Esophagus muscularis mucosa (tissue), 4 donors: ENCODE data around the gene MFSD6. TPM values are rescaled to one million over a fixed set of nuclear protein-coding genes. Genes with fewer than 3 reads are reported as not detected.

Experiments
- DNase-seq: peaks from one replicate; pipeline ENCODE4 v3.0.0-alpha.2; 2017; ENCODE audit errors: extremely low spot score
- H3K27ac ChIP-seq, 4 donors: fragments of 200-600 bp; sonication (generic); replicated peaks in 1 of 4; 1 replicate in 3 of 4; 2 replicates in 1 of 4; pipeline ENCODE4 v1.5.1; 2016 to 2019; ENCODE audit warnings: mild to moderate bottlenecking in 1 of 4
- H3K27me3 ChIP-seq, 4 donors: fragments of 200-600 bp; sonication (generic); one replicate each; pipeline versions ENCODE4 v1.5.1 to v1.6.0; 2016 to 2019
- H3K36me3 ChIP-seq, 4 donors: fragments of 200-600 bp; sonication (generic); one replicate each; pipeline ENCODE4 v1.5.1; 2016 to 2019
- H3K4me1 ChIP-seq, 4 donors: fragments of 200-600 bp; sonication (generic); one replicate each; pipeline ENCODE4 v1.5.1; 2016 to 2019
- H3K4me3 ChIP-seq, 4 donors: fragments of 200-600 bp; sonication (generic); 1 replicate in 2 of 4; 2 replicates in 2 of 4; pipeline ENCODE4 v1.5.1; 2016 to 2019; ENCODE audit warnings: mild to moderate bottlenecking in 4 of 4, moderate library complexity in 1 of 4
- H3K9me3 ChIP-seq, 4 donors: fragments of 200-600 bp; sonication (generic); 1 replicate in 3 of 4; 2 replicates in 1 of 4; pipeline ENCODE4 v1.5.1; 2016 to 2019
- CTCF ChIP-seq, 3 experiments: fragments of 200-600 bp in 2 of 3; fragments of 450-650 bp in 1 of 3; sonication (generic) in 2 of 3; IDR thresholded peaks; one replicate each; pipeline ENCODE4 v1.5.1; 2017 to 2019; ENCODE audit warnings: antibody characterized with exemption in 3 of 3, mild to moderate bottlenecking in 2 of 3, moderate library complexity in 1 of 3
- EP300 ChIP-seq: sonication (generic); formaldehyde crosslinking; IDR thresholded peaks from one replicate; pipeline ENCODE4 v1.6.1; 2017; ENCODE audit warnings: antibody characterized with exemption
- POLR2A ChIP-seq: fragments of 450-650 bp; IDR thresholded peaks from one replicate; pipeline ENCODE4 v1.6.1; 2017; ENCODE audit warnings: antibody characterized with exemption, moderate library complexity, mild to moderate bottlenecking, low read depth
- POLR2AphosphoS5 ChIP-seq, 2 donors: sonication (generic); formaldehyde crosslinking; IDR thresholded peaks; one replicate each; pipeline ENCODE4 v1.6.1; 2017; ENCODE audit warnings: antibody characterized with exemption in 2 of 2
- WGBS: methylation state at CpG from one replicate; pipeline ENCODE4 v1.1.5; 2018; 5-methylcytosine and 5-hydroxymethylcytosine counted together
- intact Hi-C: fragments of 100-400 bp; cut with DNase I; formaldehyde crosslinking; loops from one replicate; pipeline ENCODE4 v1.15.1; 2023
- total RNA-seq, 4 donors: library from RNA; depleted of rRNA; stranded (reverse); fragments of >200 nt; gene quantifications; one replicate each; pipeline versions ENCODE4 v1.1.0 to v1.2.1, GENCODE V29; 2016

The MFSD6 gene
- total RNA-seq, 4 donors from 2014 or later, result 145 to 180 (median 163) TPM

- WGBS, result 67% methylated on average over 5 of the region's 5 CpGs
- H3K27me3 ChIP-seq, result no peaks in the 10 kb centered on the region
Observed at GRCh38 chr2:190380962-190381412, 27.2 kb upstream of the MFSD6 start.

GRCh38 chr2:190382851-190383250 is 25.3 kb upstream of the MFSD6 start:
- intact Hi-C loops, result loop anchor here (2.0 kb wide), 1 partner anchor 128 kb away; no protein-coding TSS in a partner anchor
- 76% methylated on average over 1 of the region's 1 CpG for WGBS
- Histone ChIP-seq H3K4me1 (no peaks in the 10 kb centered on the region), H3K36me3 (no peaks in the 10 kb centered on the region), H3K27ac (no peak overlapping the region), H3K27me3 (no peaks in the 10 kb centered on the region), H3K9me3 (no peaks in the 10 kb centered on the region), H3K4me3 (no peak overlapping the region)
- DNase-seq, result no peak
- no peak for TF ChIP-seq POLR2A
- TF ChIP-seq EP300, result no peak
- TF ChIP-seq CTCF (IDR thresholded peaks at IDR 0.05), result peak; percentile 49 to 67 (median 62)
- no peak for TF ChIP-seq POLR2AphosphoS5 (IDR thresholded peaks at IDR 0.05)

More at GRCh38 chr2:190380962-190381412, 27.2 kb upstream of the MFSD6 start:
- no peak overlapping the region for H3K4me3 ChIP-seq
- H3K9me3 ChIP-seq, result no peaks in the 10 kb centered on the region
- TF ChIP-seq POLR2AphosphoS5 (IDR thresholded peaks at IDR 0.05), result no peak
- intact Hi-C loops, result no loop called here
- no peaks in the 10 kb centered on the region for H3K36me3 ChIP-seq
- no peak for DNase-seq
- H3K27ac ChIP-seq, result no peak overlapping the region
- H3K4me1 ChIP-seq, result no peaks in the 10 kb centered on the region

- H3K4me3 ChIP-seq, result no peak overlapping the region
- no peak for DNase-seq
- no peak overlapping the region for H3K27ac ChIP-seq
- TF ChIP-seq POLR2A, result no peak
- no peak for TF ChIP-seq EP300
- no peak for TF ChIP-seq POLR2AphosphoS5 (IDR thresholded peaks at IDR 0.05)
- TF ChIP-seq CTCF (IDR thresholded peaks at IDR 0.05), result no peak
- H3K27me3 ChIP-seq, result no peaks in the 10 kb centered on the region
- 90% methylated on average over 3 of the region's 3 CpGs for WGBS
- intact Hi-C loops, result no loop called here
- H3K4me1 ChIP-seq, result no peaks in the 10 kb centered on the region
- H3K9me3 ChIP-seq, result no peaks in the 10 kb centered on the region
- H3K36me3 ChIP-seq, result no peaks in the 10 kb centered on the region
Observed at GRCh38 chr2:190387422-190387821, 20.7 kb upstream of the MFSD6 start.

- Histone ChIP-seq H3K36me3 (no peaks in the 10 kb centered on the region), H3K4me3 (no peak overlapping the region), H3K4me1 (no peaks in the 10 kb centered on the region), H3K27me3 (no peaks in the 10 kb centered on the region), H3K9me3 (no peaks in the 10 kb centered on the region), H3K27ac (no peak overlapping the region)
- no peak for TF ChIP-seq EP300
- TF ChIP-seq POLR2AphosphoS5 (IDR thresholded peaks at IDR 0.05), result no peak
- no peak for TF ChIP-seq CTCF (IDR thresholded peaks at IDR 0.05)
- TF ChIP-seq POLR2A, result no peak
- no peak for DNase-seq
- WGBS, result 93% methylated on average over 2 of the region's 2 CpGs
- intact Hi-C loops, result no loop called here
Observed at GRCh38 chr2:190396271-190396670, 11.9 kb upstream of the MFSD6 start.

- DNase-seq, result no peak
- 55% methylated on average over 5 of the region's 5 CpGs for WGBS
- no peak for TF ChIP-seq POLR2AphosphoS5 (IDR thresholded peaks at IDR 0.05)
- Histone ChIP-seq H3K4me3 (no peak overlapping the region), H3K27me3 (no peaks in the 10 kb centered on the region), H3K27ac (no peak overlapping the region), H3K36me3 (no peaks in the 10 kb centered on the region), H3K4me1 (peaks cover 3 to 10% (median 8%) of the 10 kb centered on the region in 4 donors), H3K9me3 (no peaks in the 10 kb centered on the region)
- intact Hi-C loops, result no loop called here
Observed at GRCh38 chr2:190402986-190403603, 5.1 kb upstream of the MFSD6 start.

GRCh38 chr2:190404487-190404886 is 3.7 kb upstream of the MFSD6 start:
- Histone ChIP-seq H3K9me3 (no peaks in the 10 kb centered on the region), H3K36me3 (no peaks in the 10 kb centered on the region), H3K27me3 (no peaks in the 10 kb centered on the region), H3K4me3 (no peak overlapping the region), H3K4me1 (peaks cover 9 to 17% (median 14%) of the 10 kb centered on the region in 4 donors), H3K27ac (no peak overlapping the region)
- DNase-seq, result no peak
- TF ChIP-seq EP300, result no peak
- no peak for TF ChIP-seq POLR2A
- no peak for TF ChIP-seq CTCF (IDR thresholded peaks at IDR 0.05)
- intact Hi-C loops, result no loop called here
